H1 (cell line): ENCODE data around the gene SVOPL. TPM values are rescaled to one million over a fixed set of nuclear protein-coding genes. Genes with fewer than 3 reads are reported as not detected.

ENCODE experiments used
- CTCF ChIA-PET: fragments of 300-600 bp; sonication (Branson Sonifier 250); formaldehyde crosslinking; loops from one replicate; lab custom pipeline; 2021; ENCODE audit not compliant: partially characterized antibody; lab: Charles Lee
- POLR2A ChIA-PET: fragments of 300-600 bp; sonication (Branson Sonifier 250); formaldehyde crosslinking; loops from one replicate; lab custom pipeline; 2021; ENCODE audit warnings: inconsistent platforms; ENCODE audit not compliant: partially characterized antibody; lab: Charles Lee
- DNase-seq, 2 experiments: peaks; one replicate each; pipeline versions ENCODE4 v3.0.0 to v3.0.0-alpha.2; 2010 to 2022; ENCODE audit warnings: low spot score in 2 of 2, low read depth in 1 of 2, mixed read lengths in 1 of 2
- FAIRE-seq: peaks from 2 replicates; lab custom pipeline; 2011; peaks lifted over from hg19 to GRCh38; lab: Jason Lieb, UNC
- H2AFZ ChIP-seq: 2 replicates; pipeline ENCODE4 v1.8.1; 2012; ENCODE audit warnings: low read length, inconsistent platforms
- H2AK5ac ChIP-seq: 2 replicates; pipeline ENCODE4 v1.6.1; 2013; ENCODE audit warnings: low read depth, low read length
- H2BK120ac ChIP-seq: replicated peaks from 2 replicates; pipeline ENCODE3; 2013; ENCODE audit warnings: low read depth, low read length, inconsistent platforms
- H2BK12ac ChIP-seq: 2 replicates; pipeline ENCODE4 v1.6.1; 2013; ENCODE audit warnings: low read depth, low read length
- H2BK15ac ChIP-seq: 2 replicates; pipeline ENCODE4 v1.6.1; 2013; ENCODE audit warnings: low read length
- H2BK20ac ChIP-seq: 2 replicates; pipeline ENCODE4 v1.6.1; 2013; ENCODE audit warnings: low read length
- H2BK5ac ChIP-seq: 2 replicates; pipeline ENCODE4 v1.6.1; 2013; ENCODE audit warnings: low read depth, low read length
- H3K14ac ChIP-seq: 2 replicates; pipeline ENCODE4 v1.6.1; 2013; ENCODE audit warnings: inconsistent platforms; ENCODE audit not compliant: insufficient read length
- H3K18ac ChIP-seq: 2 replicates; pipeline ENCODE4 v1.6.1; 2013; ENCODE audit warnings: low read length; ENCODE audit errors: extremely low read depth
- H3K23ac ChIP-seq: 2 replicates; pipeline ENCODE4 v1.6.1; 2013; ENCODE audit warnings: inconsistent platforms; ENCODE audit not compliant: insufficient read length
- H3K23me2 ChIP-seq: 2 replicates; pipeline ENCODE4 v1.6.1; 2013; ENCODE audit warnings: low read depth, low read length
- H3K27ac ChIP-seq: 2 replicates; pipeline ENCODE4 v1.6.1; 2011; ENCODE audit warnings: low read depth, low read length, inconsistent platforms
- H3K27me3 ChIP-seq, 4 experiments: replicated peaks in 1 of 4; 1 replicate in 1 of 4; 2 replicates in 3 of 4; pipeline versions ENCODE4 v1.6.1 to v1.8.1; 2011 to 2013; ENCODE audit warnings: low read length in 3 of 4, mild to moderate bottlenecking in 3 of 4, inconsistent platforms in 2 of 4, mixed read lengths in 2 of 4, moderate library complexity in 1 of 4; ENCODE audit not compliant: control insufficient read depth in 3 of 4, insufficient read depth in 3 of 4; ENCODE audit errors: extremely low read depth in 1 of 4
- H3K36me3 ChIP-seq, 4 experiments: 2 replicates each; pipeline versions ENCODE4 v1.6.1 to v1.8.1; 2011 to 2013; ENCODE audit warnings: mild to moderate bottlenecking in 4 of 4, low read length in 3 of 4, moderate library complexity in 2 of 4, control low read depth in 1 of 4, inconsistent platforms in 1 of 4; ENCODE audit not compliant: insufficient read depth in 4 of 4, control insufficient read depth in 2 of 4
- H3K4ac ChIP-seq: replicated peaks from 2 replicates; pipeline ENCODE3; 2013; ENCODE audit warnings: low read length, low read depth, mixed read lengths, inconsistent platforms; ENCODE audit not compliant: insufficient read length
- H3K4me1 ChIP-seq, 4 experiments: replicated peaks in 1 of 4; 1 replicate in 1 of 4; 2 replicates in 3 of 4; pipeline versions ENCODE4 v1.6.1 to v1.8.1; 2011 to 2013; ENCODE audit warnings: low read length in 3 of 4, inconsistent platforms in 2 of 4, mixed read lengths in 1 of 4; ENCODE audit not compliant: insufficient read depth in 4 of 4, control insufficient read depth in 3 of 4
- H3K4me2 ChIP-seq, 2 experiments: 2 replicates each; pipeline versions ENCODE4 v1.6.1 to v1.8.1; 2011 to 2013; ENCODE audit warnings: low read depth in 2 of 2, low read length in 2 of 2, control low read depth in 1 of 2, inconsistent platforms in 1 of 2, mild to moderate bottlenecking in 1 of 2; ENCODE audit not compliant: insufficient read depth in 1 of 2
- H3K4me3 ChIP-seq, 4 experiments: fragments of 200-600, 300-600 bp in 1 of 4; sonication (generic), shearing (Covaris generic), sonication (Bioruptor Twin) in 1 of 4; 2 replicates each; pipeline versions ENCODE4 v1.5.1 to v1.8.1; 2011 to 2016; ENCODE audit warnings: low read length in 4 of 4, low read depth in 3 of 4, control low read depth in 2 of 4, inconsistent platforms in 2 of 4, mild to moderate bottlenecking in 2 of 4, mixed read lengths in 1 of 4, moderate library complexity in 1 of 4; ENCODE audit not compliant: insufficient read depth in 2 of 4; ENCODE audit errors: extremely low read depth in 1 of 4
- H3K56ac ChIP-seq: replicated peaks from 2 replicates; pipeline ENCODE3; 2013; ENCODE audit warnings: low read depth, mild to moderate bottlenecking, mixed read lengths, low read length, inconsistent platforms; ENCODE audit not compliant: insufficient read length
- H3K79me1 ChIP-seq: 2 replicates; pipeline ENCODE4 v1.6.1; 2013; ENCODE audit warnings: low read depth, low read length, control low read depth
- H3K79me2 ChIP-seq, 2 experiments: 2 replicates each; pipeline versions ENCODE4 v1.6.1 to v1.8.1; 2012 to 2013; ENCODE audit warnings: low read length in 2 of 2, mild to moderate bottlenecking in 2 of 2, inconsistent platforms in 1 of 2; ENCODE audit not compliant: insufficient read depth in 2 of 2, control insufficient read depth in 1 of 2
- H3K9ac ChIP-seq, 4 experiments: replicated peaks in 1 of 4; 1 replicate in 1 of 4; 2 replicates in 3 of 4; pipeline versions ENCODE4 v1.6.1 to v1.8.1; 2011 to 2013; ENCODE audit warnings: low read depth in 3 of 4, low read length in 3 of 4, control low read depth in 2 of 4, mild to moderate bottlenecking in 2 of 4, moderate library complexity in 2 of 4, inconsistent platforms in 1 of 4; ENCODE audit errors: extremely low read depth in 1 of 4
- H3K9me3 ChIP-seq, 2 experiments: 2 replicates each; pipeline versions ENCODE4 v1.6.1 to v1.8.1; 2012 to 2013; ENCODE audit warnings: mild to moderate bottlenecking in 2 of 2, moderate library complexity in 2 of 2, control low read depth in 1 of 2, inconsistent platforms in 1 of 2, low read depth in 1 of 2, low read length in 1 of 2, mixed read lengths in 1 of 2; ENCODE audit not compliant: insufficient read depth in 2 of 2
- H4K20me1 ChIP-seq, 2 experiments: replicated peaks in 1 of 2; 2 replicates each; pipeline versions ENCODE3 to v1.8.1; 2011 to 2013; ENCODE audit warnings: inconsistent platforms in 2 of 2, low read length in 2 of 2, mild to moderate bottlenecking in 1 of 2; ENCODE audit not compliant: insufficient read depth in 2 of 2, control insufficient read depth in 1 of 2
- H4K5ac ChIP-seq: 2 replicates; pipeline ENCODE4 v1.6.1; 2013; ENCODE audit warnings: low read length, low read depth, mixed read lengths, inconsistent platforms; ENCODE audit not compliant: insufficient read length
- H4K8ac ChIP-seq: 2 replicates; pipeline ENCODE4 v1.8.0; 2013; ENCODE audit warnings: mild to moderate bottlenecking, moderate library complexity, low read length, inconsistent platforms; ENCODE audit not compliant: insufficient read depth; ENCODE audit errors: extremely low read depth
- H4K91ac ChIP-seq: replicated peaks from 2 replicates; pipeline ENCODE3; 2013; ENCODE audit warnings: low read length, mixed read lengths, inconsistent platforms; ENCODE audit not compliant: insufficient read length
- BACH1 ChIP-seq: IDR thresholded peaks from 2 replicates; pipeline ENCODE4 v1.6.1; 2012; ENCODE audit warnings: low read length, improper control_type of control experiment
- CEBPB ChIP-seq: IDR thresholded peaks from 2 replicates; pipeline ENCODE4 v1.6.1; 2012; ENCODE audit warnings: low read depth, low read length
- KDM5A ChIP-seq: fragments of 200-600 bp; IDR thresholded peaks from 2 replicates; pipeline ENCODE4 v1.7.1; 2012; ENCODE audit warnings: mild to moderate bottlenecking, low read length, inconsistent platforms, mixed read lengths
- MAX ChIP-seq: IDR thresholded peaks from 2 replicates; pipeline ENCODE4 v1.6.1; 2012; ENCODE audit warnings: inconsistent platforms
- RBBP5 ChIP-seq: IDR thresholded peaks from 2 replicates; pipeline ENCODE4 v1.7.1; 2012; ENCODE audit warnings: low read depth, mild to moderate bottlenecking, inconsistent platforms, low read length, moderate library complexity, borderline replicate concordance
- RXRA ChIP-seq: IDR thresholded peaks from 2 replicates; pipeline ENCODE4 v1.6.1; 2011; ENCODE audit warnings: low read depth, mild to moderate bottlenecking, low read length, moderate library complexity; ENCODE audit not compliant: insufficient read depth
- SIN3A ChIP-seq, 2 experiments: IDR thresholded peaks in 1 of 2; conservative IDR thresholded peaks in 1 of 2; 2 replicates each; pipeline ENCODE4 v1.6.1; 2011 to 2012; ENCODE audit warnings: low read length in 2 of 2, improper control_type of control experiment in 1 of 2, low read depth in 1 of 2, mild to moderate bottlenecking in 1 of 2
- SIX5 ChIP-seq: IDR thresholded peaks from 2 replicates; pipeline ENCODE4 v1.6.1; 2011; ENCODE audit warnings: mild to moderate bottlenecking, low read depth, low read length
- TAF1 ChIP-seq: IDR thresholded peaks from 2 replicates; pipeline ENCODE4 v1.6.1; 2011; ENCODE audit warnings: mild to moderate bottlenecking, low read depth, low read length
- TAF7 ChIP-seq: optimal IDR thresholded peaks from 2 replicates; pipeline ENCODE3; 2011; ENCODE audit warnings: low read depth, mild to moderate bottlenecking, inconsistent platforms, low read length, moderate library complexity, borderline replicate concordance
- USF2 ChIP-seq: IDR thresholded peaks from 2 replicates; pipeline ENCODE4 v1.6.1; 2011; ENCODE audit warnings: low read length, improper control_type of control experiment
- WGBS, 2 experiments: shearing (Covaris generic) in 1 of 2; methylation state at CpG; one replicate each; pipeline versions ENCODE4 v1.1.6 to v1.1.7; 2013 to 2015; ENCODE audit warnings: low lambda C conversion rate in 2 of 2, mixed read lengths in 2 of 2, inconsistent platforms in 1 of 2, low coverage in 1 of 2, missing lambda C conversion rate in 1 of 2; ENCODE audit not compliant: insufficient replicate concordance in 2 of 2, insufficient coverage in 1 of 2, insufficient read length in 1 of 2; ENCODE audit errors: extremely low coverage in 1 of 2, missing lambda C conversion rate in 1 of 2; 5-methylcytosine and 5-hydroxymethylcytosine counted together
- polyA plus RNA-seq, 7 experiments: library from polyadenylated mRNA; depleted of rRNA in 3 of 7; stranded (reverse) in 5 of 7; unstranded in 2 of 7; fragments of >200 nt in 5 of 7; fragments of 200-250 nt in 2 of 7; gene quantifications; 1 replicate in 5 of 7; 2 replicates in 1 of 7; 4 replicates in 1 of 7; pipeline versions ENCODE4 v1.2.1 to v1.2.3, GENCODE V29; 2011 to 2013; ENCODE audit warnings: missing spikeins in 2 of 7, mixed read lengths in 2 of 7
- total RNA-seq: library from RNA; stranded (reverse); fragmentation: NEBNext Ultra II Directional; extraction: Animal tissue kit (Norgen Biotek cat#: 25700); gene quantifications from 2 replicates; pipeline ENCODE4 v1.2.1, GENCODE V29; 2021

The SVOPL gene
- total and polyA plus RNA-seq, 2 of the 8 experiments (the other 6 are each of a cell fraction or from before 2014, with no cell fraction given) = 1.1 to 1.4 TPM

- Histone ChIP-seq H3K23ac (no peak overlapping the region), H2AK5ac (no peak overlapping the region), H2BK120ac (no peak overlapping the region), H3K27ac (no peak overlapping the region), H2AFZ (no peak overlapping the region), H3K27me3 (no peaks in the 10 kb centered on the region), H2BK15ac (no peak overlapping the region), H4K20me1 (no peaks in the 10 kb centered on the region), H2BK20ac (no peak overlapping the region), H4K8ac (no peak overlapping the region), H4K5ac (no peak overlapping the region), H2BK5ac (no peak overlapping the region), H3K4ac (no peak overlapping the region), H3K9ac (no peak overlapping the region), H4K91ac (no peak overlapping the region), H3K4me3 (no peak overlapping the region), H3K23me2 (no peaks in the 10 kb centered on the region), H3K79me2 (no peaks in the 10 kb centered on the region), H2BK12ac (no peak overlapping the region), H3K36me3 (no peaks in the 10 kb centered on the region), H3K14ac (no peak overlapping the region), H3K4me2 (no peak overlapping the region), H3K9me3 (no peaks in the 10 kb centered on the region), H3K79me1 (no peaks in the 10 kb centered on the region), H3K18ac (no peak overlapping the region), H3K56ac (no peak overlapping the region), H3K4me1 (no peaks in the 10 kb centered on the region)
- DNase-seq = no peak
- WGBS, 2 experiments = 93% methylated on average over 4 of the region's 4 CpGs; no CpG with 5 or more reads in 1 of the 2 experiments
- no peak for FAIRE-seq
- CTCF ChIA-PET = interaction anchor here (0.6 kb wide), 1 partner anchor 1142 kb away, joined by 3 read pairs; no protein-coding TSS in a partner anchor
- TF ChIP-seq CEBPB = no peak
- no peak for TF ChIP-seq RXRA
- TF ChIP-seq SIX5 = no peak
- no peak for TF ChIP-seq TAF7
- TF ChIP-seq KDM5A = no peak
- no peak for TF ChIP-seq MAX
- no peak for TF ChIP-seq BACH1
- TF ChIP-seq RBBP5 = no peak
- TF ChIP-seq USF2 = no peak
- TF ChIP-seq SIN3A (conservative IDR thresholded peaks at IDR 0.05 in 1 of 2, IDR thresholded peaks at IDR 0.05 in 1 of 2; ENCODE audit: low read depth in 1 of 2, low read length in 2 of 2) = no peak
- TF ChIP-seq TAF1 = no peak
- POLR2A ChIA-PET = no interaction called here
These were observed 44.9 kb upstream of the SVOPL start for GRCh38 chr7:138746073-138746472.
